GM12878 (cell line): ENCODE data around the gene TXLNA. TPM values are rescaled to one million over a fixed set of nuclear protein-coding genes. Genes with fewer than 3 reads are reported as not detected.

Experiments
- ATAC-seq: fragments of 200-7000 bp; cut with Tn5 transposase; 3 replicates; pipeline ENCODE4 v1.9.1; 2020; ENCODE audit warnings: mild to moderate bottlenecking, moderate library complexity
- BruUV-seq: library from RNA; stranded (reverse); fragments of 400-500 nt; replicated peaks from 2 replicates; lab custom pipeline; 2021; lab: Mats Ljungman, UMichigan
- CTCF ChIA-PET: fragments of 300-600 bp; sonication (Branson Sonifier 250); formaldehyde crosslinking; extraction: SDS; loops from one replicate; lab custom pipeline; 2021; ENCODE audit warnings: inconsistent platforms; lab: Yijun Ruan, JAX
- POLR2A ChIA-PET: fragments of 350-600 bp; formaldehyde crosslinking; extraction: SDS; loops from one replicate; lab custom pipeline; 2021; ENCODE audit warnings: inconsistent platforms; lab: Charles Lee
- RAD21 ChIA-PET: fragments of 300-600 bp; sonication (Branson Sonifier 250); formaldehyde crosslinking; loops from one replicate; lab custom pipeline; 2023; ENCODE audit warnings: antibody characterized with exemption; ENCODE audit not compliant: unreplicated experiment; lab: Charles Lee
- SMC1A ChIA-PET: fragments of 300-600 bp; sonication (Branson Sonifier 250); formaldehyde crosslinking; loops from one replicate; lab custom pipeline; 2023; ENCODE audit not compliant: unreplicated experiment, uncharacterized antibody; lab: Charles Lee
- DNase-seq: peaks from one replicate; pipeline ENCODE4 v3.0.0-alpha.2; 2011; ENCODE audit warnings: low read depth, low spot score
- FAIRE-seq: peaks from 3 replicates; lab custom pipeline; 2011; peaks lifted over from hg19 to GRCh38; lab: Jason Lieb, UNC
- H2AFZ ChIP-seq: 2 replicates; pipeline ENCODE4 v1.6.0; 2011; ENCODE audit warnings: low read depth, low read length, control low read depth; ENCODE audit not compliant: control insufficient read depth
- H3K27ac ChIP-seq: 2 replicates; pipeline ENCODE4 v1.5.1; 2011; ENCODE audit warnings: control low read depth; ENCODE audit not compliant: control insufficient read depth, insufficient read depth
- H3K27me3 ChIP-seq, 2 experiments: replicated peaks in 1 of 2; 2 replicates each; pipeline versions ENCODE4 v1.6.0 to v1.6.1; 2011; ENCODE audit warnings: low read length in 1 of 2; ENCODE audit not compliant: control insufficient read depth in 2 of 2, insufficient read depth in 2 of 2
- H3K36me3 ChIP-seq, 2 experiments: 2 replicates each; pipeline ENCODE4 v1.5.1; 2011; ENCODE audit warnings: low read length in 1 of 2; ENCODE audit not compliant: control insufficient read depth in 2 of 2, insufficient read depth in 2 of 2
- H3K4me1 ChIP-seq: 2 replicates; pipeline ENCODE4 v1.6.1; 2011; ENCODE audit warnings: mild to moderate bottlenecking, low read length, moderate library complexity, mixed read lengths; ENCODE audit not compliant: control insufficient read depth, insufficient read depth
- H3K4me2 ChIP-seq: 2 replicates; pipeline ENCODE4 v1.6.0; 2011; ENCODE audit warnings: control low read depth; ENCODE audit not compliant: control insufficient read depth, insufficient read depth
- H3K4me3 ChIP-seq: fragments of 200-600 bp; sonication (generic); 2 replicates; pipeline ENCODE4 v1.5.1; 2016
- H3K79me2 ChIP-seq: 2 replicates; pipeline ENCODE4 v1.6.0; 2011; ENCODE audit warnings: low read length; ENCODE audit not compliant: control insufficient read depth, insufficient read depth
- H3K9ac ChIP-seq: 2 replicates; pipeline ENCODE4 v1.8.0; 2011; ENCODE audit warnings: low read length, control low read depth, mixed read lengths; ENCODE audit not compliant: control insufficient read depth, insufficient read depth
- H3K9me3 ChIP-seq: replicated peaks from 3 replicates; pipeline ENCODE4 v1.5.1; 2011; ENCODE audit warnings: mild to moderate bottlenecking, low read length; ENCODE audit not compliant: control insufficient read depth, insufficient read depth
- H4K20me1 ChIP-seq: 2 replicates; pipeline ENCODE4 v1.6.0; 2011; ENCODE audit not compliant: control insufficient read depth, insufficient read depth
- BMI1 ChIP-seq: fragments of 450-650 bp; IDR thresholded peaks from 2 replicates; pipeline ENCODE4 v1.6.1; 2016; ENCODE audit warnings: mild to moderate bottlenecking, moderate library complexity, borderline replicate concordance
- BRCA1 ChIP-seq: IDR thresholded peaks from 2 replicates; pipeline ENCODE4 v1.6.1; 2011; ENCODE audit warnings: low read depth, low read length, improper control_type of control experiment
- E2F8 ChIP-seq: fragments of 450-650 bp; IDR thresholded peaks from 2 replicates; pipeline ENCODE4 v1.6.1; 2018; ENCODE audit warnings: mild to moderate bottlenecking, low read depth, moderate library complexity; ENCODE audit not compliant: partially characterized antibody
- EGR1 ChIP-seq, 2 experiments: IDR thresholded peaks; 1 replicate in 1 of 2; 2 replicates in 1 of 2; pipeline ENCODE4 v1.6.1; 2011 to 2012; ENCODE audit warnings: low read depth in 2 of 2, low read length in 2 of 2, borderline replicate concordance in 1 of 2, mild to moderate bottlenecking in 1 of 2, moderate library complexity in 1 of 2
- ELK1 ChIP-seq: IDR thresholded peaks from 2 replicates; pipeline ENCODE4 v1.6.1; 2012; ENCODE audit warnings: low read depth, low read length, improper control_type of control experiment
- JUND ChIP-seq: IDR thresholded peaks from 2 replicates; pipeline ENCODE4 v1.6.1; 2012; ENCODE audit warnings: low read depth, mild to moderate bottlenecking, low read length, improper control_type of control experiment, moderate library complexity
- NFYA ChIP-seq: IDR thresholded peaks from 2 replicates; pipeline ENCODE4 v1.6.1; 2011; ENCODE audit warnings: low read depth, mild to moderate bottlenecking, low read length, improper control_type of control experiment, borderline replicate concordance
- NRF1 ChIP-seq: conservative IDR thresholded peaks from 2 replicates; pipeline ENCODE4 v1.6.1; 2011; ENCODE audit warnings: mild to moderate bottlenecking, low read depth, low read length, improper control_type of control experiment
- POLR2AphosphoS5 ChIP-seq: IDR thresholded peaks from 2 replicates; pipeline ENCODE4 v1.6.1; 2011; ENCODE audit warnings: mild to moderate bottlenecking, low read length, inconsistent platforms
- RCOR1 ChIP-seq: conservative IDR thresholded peaks from 2 replicates; pipeline ENCODE4 v1.6.1; 2012; ENCODE audit warnings: low read depth, low read length, improper control_type of control experiment
- SMAD5 ChIP-seq: IDR thresholded peaks from 2 replicates; pipeline ENCODE4 v1.6.1; 2016; ENCODE audit warnings: antibody characterized with exemption, low read depth
- SRF ChIP-seq, 2 experiments: IDR thresholded peaks; 2 replicates each; pipeline ENCODE4 v1.6.1; 2011; ENCODE audit warnings: low read depth in 2 of 2, low read length in 2 of 2, mild to moderate bottlenecking in 1 of 2, moderate library complexity in 1 of 2
- TCF12 ChIP-seq: IDR thresholded peaks from 2 replicates; pipeline ENCODE4 v1.6.1; 2011; ENCODE audit warnings: low read depth, mild to moderate bottlenecking, low read length
- TCF7 ChIP-seq: IDR thresholded peaks from 2 replicates; pipeline ENCODE4 v1.6.1; 2014; ENCODE audit warnings: antibody characterized with exemption, borderline replicate concordance
- ZNF217 ChIP-seq: fragments of 450-650 bp; IDR thresholded peaks from 2 replicates; pipeline ENCODE4 v1.6.1; 2017; ENCODE audit warnings: antibody characterized with exemption, mild to moderate bottlenecking
- WGBS: methylation state at CpG from one replicate; pipeline ENCODE4 v1.1.6; 2016; ENCODE audit warnings: low lambda C conversion rate; ENCODE audit not compliant: insufficient replicate concordance, insufficient coverage; ENCODE audit errors: missing lambda C conversion rate; 5-methylcytosine and 5-hydroxymethylcytosine counted together
- in situ Hi-C: fragments of 300-500 bp; cut with MboI; formaldehyde crosslinking; loops from 9 replicates; pipeline ENCODE4 v1.14.3; 2018; ENCODE audit warnings: mixed read lengths
- intact Hi-C: fragments of 100-400 bp; cut with micrococcal nuclease; formaldehyde crosslinking; loops from one replicate; pipeline ENCODE4 v1.14.2; 2022; ENCODE audit not compliant: unreplicated experiment
- polyA plus RNA-seq, 11 experiments: library from polyadenylated mRNA; depleted of rRNA in 4 of 11; unstranded in 6 of 11; stranded (reverse) in 5 of 11; fragments of >200 nt; fragmentation: Nextera tagmentation in 4 of 11; fragmentation: Illumina TruSeq in 1 of 11; extraction: Ambion mirVana in 4 of 11; extraction: Trizol in 1 of 11; gene quantifications; 1 replicate in 1 of 11; 2 replicates in 10 of 11; pipeline versions ENCODE4 v1.2.1 to v1.2.3, GENCODE V29; 2011 to 2016; ENCODE audit warnings: inconsistent platforms in 2 of 11, missing spikeins in 2 of 11, low read depth in 1 of 11
- total RNA-seq, 4 experiments: library from RNA; depleted of rRNA in 3 of 4; stranded (reverse); fragments of >200 nt in 3 of 4; fragmentation: Illumina TruSeq in 1 of 4; extraction: Trizol in 1 of 4; gene quantifications; 2 replicates each; pipeline versions ENCODE4 v1.2.1 to v1.2.3, GENCODE V29; 2013 to 2021

TXLNA gene
- total and polyA plus RNA-seq, 10 of the 15 experiments (the other 5 are each of a cell fraction or from before 2014, with no cell fraction given): 7.2 to 93.7 (median 47.9) TPM

GRCh38 chr1:32204943-32205361 lies 25.5 kb downstream of the TXLNA start (continued):
- TF ChIP-seq E2F8 (no peak), JUND (no peak), TCF12 (no peak), BMI1 (no peak)

DNA sequence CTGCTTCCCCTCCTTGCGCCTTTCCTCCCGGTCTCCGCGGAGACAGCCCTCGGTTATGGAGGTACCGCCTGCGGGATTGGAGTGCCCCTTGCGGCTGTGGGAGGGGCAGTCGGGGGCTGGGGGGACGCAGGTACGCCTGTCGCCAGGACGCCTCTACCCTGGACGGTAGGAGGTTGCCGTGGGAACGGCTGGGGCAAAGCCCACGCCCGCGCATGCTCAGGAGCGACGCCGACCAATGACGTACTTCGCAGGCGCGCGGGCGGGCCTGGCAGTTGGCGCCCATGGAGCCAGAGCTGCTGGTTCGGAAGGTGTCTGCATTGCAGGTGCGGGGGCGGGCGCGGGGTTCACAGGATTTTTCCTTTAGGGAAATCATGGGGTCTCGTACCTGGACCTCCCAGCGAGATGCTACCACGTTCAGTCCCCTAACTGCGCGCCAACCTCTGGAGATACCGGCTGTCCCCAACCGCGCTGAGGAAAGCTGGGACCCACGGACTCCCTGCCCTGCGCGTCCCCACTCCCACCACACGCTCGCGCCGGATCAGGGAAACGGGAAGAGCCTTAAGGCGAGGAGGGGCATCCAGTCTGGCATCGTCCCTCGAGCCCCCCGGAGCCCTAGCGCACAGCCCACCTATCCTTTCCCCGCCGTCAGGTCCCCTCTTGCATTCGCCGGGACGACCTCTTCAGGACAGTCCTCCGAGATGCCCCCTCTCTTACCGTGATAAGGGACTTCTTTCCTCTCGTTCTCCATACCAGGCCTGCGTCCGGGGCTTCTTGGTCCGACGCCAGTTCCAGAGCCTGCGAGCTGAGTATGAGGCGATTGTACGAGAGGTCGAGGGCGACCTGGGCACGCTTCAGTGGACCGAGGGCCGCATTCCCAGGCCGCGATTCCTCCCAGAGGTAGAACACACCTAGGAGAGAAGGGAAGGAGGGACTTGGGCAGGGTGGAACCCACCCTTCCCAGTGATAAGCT lies 26.2 kb downstream of the TXLNA start, which contains the start of gene IQCC:
IQCC (plus strand) TSS at position 271 of the 970 bp plus-strand sequence; CDS start at position 282, 11 bp downstream.
- intact Hi-C loops: no loop called here
- Histone ChIP-seq H3K9me3 (no peaks in the 10 kb centered on the region), H3K4me3 (peak within 1 kb of the TSS; percentile 80), H4K20me1 (no peaks in the 10 kb centered on the region), H3K27ac (peak within 1 kb of the TSS; percentile 69), H3K9ac (peak within 1 kb of the TSS; percentile 75), H3K4me2 (peak within 1 kb of the TSS; percentile 88), H3K36me3 (peaks cover 0 to 1% of the 10 kb centered on the region in 2 experiments; a peak in 1 of 4 replicates), H3K4me1 (peaks cover 26% of the 10 kb centered on the region), H2AFZ (peak within 1 kb of the TSS; percentile 89), H3K79me2 (peaks cover 21% of the 10 kb centered on the region), H3K27me3 (no peaks in the 10 kb centered on the region)
- in situ Hi-C loops: no loop called here
- RAD21 ChIA-PET: interaction anchor here (0.5 to 2.7 kb wide), 5 partner anchors 8 to 132 kb away, joined by 3 to 8 read pairs (median 3); partner anchors contain the start of gene TMEM39B
- DNase-seq: peak; percentile 46
- CTCF ChIA-PET: interaction anchor here (0.8 to 3.0 kb wide), 3 partner anchors 10 to 748 kb away, joined by 3 to 23 read pairs (median 5); no protein-coding TSS in a partner anchor
- WGBS: 4% methylated on average over 64 of the region's 77 CpGs
- POLR2A ChIA-PET: interaction anchor here (0.8 to 1.3 kb wide), 3 partner anchors 44 to 133 kb away, joined by 3 to 6 read pairs (median 4); partner anchors contain the start of genes HDAC1 and TMEM39B
- BruUV-seq: TSS peak; percentile 67
- SMC1A ChIA-PET: interaction anchor here (0.6 to 1.4 kb wide), 7 partner anchors 10 to 75 kb away, joined by 3 to 5 read pairs (median 3); no protein-coding TSS in a partner anchor
- peak; percentile 35 for FAIRE-seq
- peak; percentile 68 for ATAC-seq
- TF ChIP-seq TCF7 (no peak), EGR1 (IDR thresholded peaks at IDR 0.05; ENCODE audit: borderline replicate concordance in 1 of 2, low read depth in 2 of 2, low read length in 2 of 2) (peak; percentile 6 to 94), ELK1 (no peak), SRF (IDR thresholded peaks at IDR 0.05; ENCODE audit: low read depth in 2 of 2, low read length in 2 of 2) (peak in 1 of 2 experiments; percentile 61; a peak in 1 of 4 replicates), RCOR1 (no peak), TCF12 (no peak), BRCA1 (no peak), NFYA (no peak), POLR2AphosphoS5 (peak; percentile 71), ZNF217 (no peak), NRF1 (peak; percentile 93), SMAD5 (no peak; the same call in 1 of the 2 replicates)
